ENCODE results near the gene EBF3. TPM values are rescaled to one million over a fixed set of nuclear protein-coding genes. Genes with fewer than 3 reads are reported as not detected.

The EBF3 gene
- total RNA-seq, 1 experiment from 2014 or later: not detected

GRCh38 chr10:129959544-129960480 is 4.3 kb downstream of the EBF3 start:
- DNase-seq (ENCODE audit: low spot score): no peak

- no peak for DNase-seq (ENCODE audit: low spot score)
Observed at GRCh38 chr10:129958629-129959543, 5.2 kb downstream of the EBF3 start.

GRCh38 chr10:129958148-129958628 is 5.9 kb downstream of the EBF3 start:
- no peak for DNase-seq (ENCODE audit: low spot score)

- DNase-seq (ENCODE audit: low spot score): no peak
Observed at GRCh38 chr10:129956876-129957673, 7.0 kb downstream of the EBF3 start.

- no peak for DNase-seq (ENCODE audit: low spot score)
Observed at GRCh38 chr10:129956286-129956670, 7.8 kb downstream of the EBF3 start.

- DNase-seq (ENCODE audit: low spot score): no peak
Observed at GRCh38 chr10:129955601-129956285, 8.3 kb downstream of the EBF3 start.

GRCh38 chr10:129954492-129955315 is 9.4 kb downstream of the EBF3 start:
- no peak for DNase-seq (ENCODE audit: low spot score)

GRCh38 chr10:129953119-129954051 is 10.7 kb downstream of the EBF3 start:
- no peak for DNase-seq (ENCODE audit: low spot score)

GRCh38 chr10:129952378-129953118 is 11.5 kb downstream of the EBF3 start:
- no peak for DNase-seq (ENCODE audit: low spot score)

- no peak for DNase-seq (ENCODE audit: low spot score)
Observed at GRCh38 chr10:129951970-129952265, 12.2 kb downstream of the EBF3 start.

GRCh38 chr10:129951101-129951969 is 12.7 kb downstream of the EBF3 start:
- no peak for DNase-seq (ENCODE audit: low spot score)

- DNase-seq (ENCODE audit: low spot score): no peak
Observed at GRCh38 chr10:129950676-129951075, 13.4 kb downstream of the EBF3 start.

- DNase-seq (ENCODE audit: low spot score): no peak
Observed at GRCh38 chr10:129949891-129950291, 14.2 kb downstream of the EBF3 start.

- no peak for DNase-seq (ENCODE audit: low spot score)
Observed at GRCh38 chr10:129949411-129949810, 14.7 kb downstream of the EBF3 start.

- DNase-seq (ENCODE audit: low spot score): no peak
Observed at GRCh38 chr10:129946859-129947258, 17.2 kb downstream of the EBF3 start.

GRCh38 chr10:129945941-129946760 is 17.9 kb downstream of the EBF3 start:
- no peak for DNase-seq (ENCODE audit: low spot score)
